ENCODE measurements around the gene CCDC194. TPM values are rescaled to one million over a fixed set of nuclear protein-coding genes. Genes with fewer than 3 reads are reported as not detected.

The CCDC194 gene
- total and polyA plus RNA-seq, 2 of the 8 experiments (the other 6 are each of a cell fraction or from before 2014, with no cell fraction given), result 0.33 TPM; not detected in 1

- TF ChIP-seq CREB1 (IDR thresholded peaks at IDR 0.05), result peak; percentile 67
- no peak for TF ChIP-seq RXRA (IDR thresholded peaks at IDR 0.05; ENCODE audit: insufficient read depth, low read depth, low read length)
- TF ChIP-seq CBX5 (IDR thresholded peaks at IDR 0.05; ENCODE audit: low read depth, low read length), result no peak
These were observed 47.8 kb downstream of the CCDC194 start (continued) for GRCh38 chr19:17346109-17346671.
